ENCODE data around the gene ERLEC1.

DNA sequence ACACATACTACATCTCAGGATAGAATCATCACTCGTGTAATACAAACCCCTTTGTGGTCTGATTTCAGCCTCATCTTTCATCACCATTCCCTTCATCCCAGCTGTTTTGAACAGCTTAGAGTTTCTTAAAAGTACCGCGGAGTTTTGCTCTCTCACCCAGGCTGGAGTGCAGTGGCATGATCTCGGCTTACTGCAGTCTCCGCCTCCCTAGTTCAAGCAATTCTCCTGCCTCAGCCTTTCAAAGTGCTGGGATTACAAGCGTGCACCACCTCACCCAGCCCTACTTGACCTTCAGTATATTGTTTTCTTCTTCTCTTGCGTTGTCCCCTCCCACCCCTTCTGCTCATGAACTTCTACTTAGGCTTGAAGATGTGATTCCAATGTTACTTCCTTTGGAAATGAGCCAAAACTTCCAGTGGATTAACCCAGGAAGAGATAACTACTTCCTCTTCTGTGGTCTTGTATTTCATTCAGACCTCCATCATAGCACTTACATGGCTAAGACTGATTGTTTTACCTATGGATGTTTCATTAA, 15.8 kb downstream of the ERLEC1 start:
- TF ChIP-seq, protein P1, sequence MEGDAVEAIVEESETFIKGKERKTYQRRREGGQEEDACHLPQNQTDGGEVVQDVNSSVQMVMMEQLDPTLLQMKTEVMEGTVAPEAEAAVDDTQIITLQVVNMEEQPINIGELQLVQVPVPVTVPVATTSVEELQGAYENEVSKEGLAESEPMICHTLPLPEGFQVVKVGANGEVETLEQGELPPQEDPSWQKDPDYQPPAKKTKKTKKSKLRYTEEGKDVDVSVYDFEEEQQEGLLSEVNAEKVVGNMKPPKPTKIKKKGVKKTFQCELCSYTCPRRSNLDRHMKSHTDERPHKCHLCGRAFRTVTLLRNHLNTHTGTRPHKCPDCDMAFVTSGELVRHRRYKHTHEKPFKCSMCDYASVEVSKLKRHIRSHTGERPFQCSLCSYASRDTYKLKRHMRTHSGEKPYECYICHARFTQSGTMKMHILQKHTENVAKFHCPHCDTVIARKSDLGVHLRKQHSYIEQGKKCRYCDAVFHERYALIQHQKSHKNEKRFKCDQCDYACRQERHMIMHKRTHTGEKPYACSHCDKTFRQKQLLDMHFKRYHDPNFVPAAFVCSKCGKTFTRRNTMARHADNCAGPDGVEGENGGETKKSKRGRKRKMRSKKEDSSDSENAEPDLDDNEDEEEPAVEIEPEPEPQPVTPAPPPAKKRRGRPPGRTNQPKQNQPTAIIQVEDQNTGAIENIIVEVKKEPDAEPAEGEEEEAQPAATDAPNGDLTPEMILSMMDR (conservative IDR thresholded peaks at IDR 0.05; ENCODE audit: low read length) = no peak
- no peak for TF ChIP-seq EZH2phosphoT487 (IDR thresholded peaks at IDR 0.05; ENCODE audit: borderline replicate concordance)

Measured in Loucy (cell line).